Lower lobe of right lung (tissue), 2 donors: ENCODE measurements around the gene NCS1. TPM values are rescaled to one million over a fixed set of nuclear protein-coding genes. Genes with fewer than 3 reads are reported as not detected.

ENCODE experiments used
- ATAC-seq, 2 donors: fragments of 200-7000 bp; cut with Tn5 transposase; one replicate each; pipeline ENCODE4 v1.9.1; 2020 to 2022; ENCODE audit warnings: mild to moderate bottlenecking in 2 of 2, moderate library complexity in 2 of 2
- DNase-seq: peaks from one replicate; pipeline ENCODE4 v3.0.0-alpha.2; 2020
- H3K27ac ChIP-seq: fragments of 200-600 bp; one replicate; pipeline ENCODE4 v1.8.0; 2022
- H3K27me3 ChIP-seq: fragments of 200-600 bp; one replicate; pipeline ENCODE4 v1.8.0; 2022; ENCODE audit warnings: low read depth
- H3K36me3 ChIP-seq: fragments of 200-600 bp; one replicate; pipeline ENCODE4 v1.8.0; 2022; ENCODE audit warnings: mild to moderate bottlenecking
- H3K4me1 ChIP-seq: fragments of 200-600 bp; one replicate; pipeline ENCODE4 v1.8.0; 2022
- H3K4me3 ChIP-seq: fragments of 200-600 bp; one replicate; pipeline ENCODE4 v1.8.0; 2022; ENCODE audit warnings: mild to moderate bottlenecking
- H3K9me3 ChIP-seq: fragments of 200-600 bp; one replicate; pipeline ENCODE4 v1.8.0; 2022
- intact Hi-C: fragments of 100-400 bp; cut with DNase I; formaldehyde crosslinking; loops from one replicate; pipeline ENCODE4 v1.11.0; 2022
- total RNA-seq: library from RNA; stranded (reverse); fragmentation: NEBNext Ultra II Directional; extraction: Animal tissue kit (Norgen Biotek cat#: 25700); gene quantifications from one replicate; pipeline ENCODE4 v1.2.1, GENCODE V29; 2021
- TF ChIP-seq, protein P1 (sequence below): fragments of 200-600 bp; IDR thresholded peaks from one replicate; pipeline ENCODE4 v1.8.0; 2022; ENCODE audit warnings: antibody characterized with exemption, mild to moderate bottlenecking
- donor health status: DM: no; HTN: yes; CAD: no; lungs with severe emphysema.

The NCS1 gene
- total RNA-seq, 1 donor from 2014 or later, result 7.0 TPM

DNA sequence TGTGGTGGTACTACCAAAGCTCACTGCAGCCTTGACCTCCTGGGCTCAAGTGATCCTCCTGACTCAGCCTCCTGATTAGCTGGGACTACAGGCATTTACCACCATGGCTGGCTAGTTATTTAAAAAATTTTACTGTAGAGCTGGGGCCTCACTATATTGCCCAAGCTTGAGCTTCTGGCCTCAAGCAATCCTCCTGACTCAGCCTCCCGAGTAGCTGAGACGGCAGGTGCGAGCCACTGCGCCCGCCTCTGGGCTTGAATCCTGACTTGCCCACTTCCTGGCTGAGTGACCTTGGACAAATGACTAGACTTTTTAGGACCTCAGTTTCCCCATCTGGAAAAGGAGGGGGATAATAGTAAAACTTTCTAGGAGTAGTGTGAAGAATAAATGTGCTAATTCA lies 32.1 kb downstream of the NCS1 start:
- TF ChIP-seq, protein P1, sequence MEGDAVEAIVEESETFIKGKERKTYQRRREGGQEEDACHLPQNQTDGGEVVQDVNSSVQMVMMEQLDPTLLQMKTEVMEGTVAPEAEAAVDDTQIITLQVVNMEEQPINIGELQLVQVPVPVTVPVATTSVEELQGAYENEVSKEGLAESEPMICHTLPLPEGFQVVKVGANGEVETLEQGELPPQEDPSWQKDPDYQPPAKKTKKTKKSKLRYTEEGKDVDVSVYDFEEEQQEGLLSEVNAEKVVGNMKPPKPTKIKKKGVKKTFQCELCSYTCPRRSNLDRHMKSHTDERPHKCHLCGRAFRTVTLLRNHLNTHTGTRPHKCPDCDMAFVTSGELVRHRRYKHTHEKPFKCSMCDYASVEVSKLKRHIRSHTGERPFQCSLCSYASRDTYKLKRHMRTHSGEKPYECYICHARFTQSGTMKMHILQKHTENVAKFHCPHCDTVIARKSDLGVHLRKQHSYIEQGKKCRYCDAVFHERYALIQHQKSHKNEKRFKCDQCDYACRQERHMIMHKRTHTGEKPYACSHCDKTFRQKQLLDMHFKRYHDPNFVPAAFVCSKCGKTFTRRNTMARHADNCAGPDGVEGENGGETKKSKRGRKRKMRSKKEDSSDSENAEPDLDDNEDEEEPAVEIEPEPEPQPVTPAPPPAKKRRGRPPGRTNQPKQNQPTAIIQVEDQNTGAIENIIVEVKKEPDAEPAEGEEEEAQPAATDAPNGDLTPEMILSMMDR, result no peak
- Histone ChIP-seq H3K4me1 (peaks cover 11% of the 10 kb centered on the region), H3K27ac (no peak overlapping the region), H3K27me3 (no peaks in the 10 kb centered on the region), H3K9me3 (no peaks in the 10 kb centered on the region), H3K36me3 (no peaks in the 10 kb centered on the region), H3K4me3 (no peak overlapping the region)
- ATAC-seq (no peak), DNase-seq (no peak)
- intact Hi-C loops, result no loop called here

DNA sequence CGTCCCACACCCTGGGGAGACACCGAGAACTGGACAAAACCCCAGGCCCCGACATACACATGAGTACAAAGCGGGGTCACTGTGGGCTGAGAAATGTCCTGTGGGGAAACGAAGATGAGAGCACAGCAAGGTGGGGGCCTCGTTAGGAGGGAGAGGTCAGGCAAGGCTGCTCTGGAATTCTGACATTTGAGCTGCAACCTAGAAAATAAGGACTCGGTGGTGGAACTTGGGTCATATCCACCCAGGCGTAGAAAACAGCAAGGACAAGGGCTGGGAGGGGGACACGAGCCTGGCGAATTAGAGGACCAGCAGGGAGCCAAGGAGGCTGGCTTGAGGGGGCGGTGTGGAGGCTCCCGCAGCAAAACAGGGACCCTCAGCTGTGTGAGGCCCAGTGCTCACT lies 32.8 kb downstream of the NCS1 start:
- no peaks in the 10 kb centered on the region for H3K27me3 ChIP-seq
- no peak overlapping the region for H3K27ac ChIP-seq
- H3K4me1 ChIP-seq, result peaks cover 5% of the 10 kb centered on the region
- H3K9me3 ChIP-seq, result no peaks in the 10 kb centered on the region
- DNase-seq (no peak), ATAC-seq (no peak)
- TF ChIP-seq, protein P1, result no peak
- no peaks in the 10 kb centered on the region for H3K36me3 ChIP-seq
- no peak overlapping the region for H3K4me3 ChIP-seq
- intact Hi-C loops, result no loop called here

DNA sequence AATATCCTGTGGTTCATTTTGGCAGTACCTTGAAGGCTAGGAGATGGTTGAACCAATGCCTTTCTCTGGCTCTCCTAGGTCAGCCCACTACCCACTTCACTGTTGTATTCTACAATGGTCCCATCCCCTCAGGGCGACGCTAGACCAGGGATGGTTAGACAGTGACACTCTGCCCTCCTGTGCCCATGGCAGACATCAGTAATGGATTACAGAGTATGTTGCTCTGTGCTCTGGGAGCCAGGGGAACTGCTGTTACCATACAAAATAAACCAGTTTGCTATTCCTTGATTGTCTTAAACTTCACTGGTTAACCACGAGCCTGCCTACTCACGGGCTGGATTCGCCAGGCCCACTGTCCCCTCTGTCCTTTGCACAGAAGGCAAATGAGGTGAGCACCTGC lies 33.7 kb downstream of the NCS1 start:
- H3K36me3 ChIP-seq, result no peaks in the 10 kb centered on the region
- H3K4me1 ChIP-seq, result no peaks in the 10 kb centered on the region
- no peak overlapping the region for H3K27ac ChIP-seq
- ATAC-seq (no peak), DNase-seq (no peak)
- no peaks in the 10 kb centered on the region for H3K27me3 ChIP-seq
- H3K4me3 ChIP-seq, result no peak overlapping the region
- no peaks in the 10 kb centered on the region for H3K9me3 ChIP-seq
- intact Hi-C loops, result no loop called here
- TF ChIP-seq, protein P1, result no peak

DNA sequence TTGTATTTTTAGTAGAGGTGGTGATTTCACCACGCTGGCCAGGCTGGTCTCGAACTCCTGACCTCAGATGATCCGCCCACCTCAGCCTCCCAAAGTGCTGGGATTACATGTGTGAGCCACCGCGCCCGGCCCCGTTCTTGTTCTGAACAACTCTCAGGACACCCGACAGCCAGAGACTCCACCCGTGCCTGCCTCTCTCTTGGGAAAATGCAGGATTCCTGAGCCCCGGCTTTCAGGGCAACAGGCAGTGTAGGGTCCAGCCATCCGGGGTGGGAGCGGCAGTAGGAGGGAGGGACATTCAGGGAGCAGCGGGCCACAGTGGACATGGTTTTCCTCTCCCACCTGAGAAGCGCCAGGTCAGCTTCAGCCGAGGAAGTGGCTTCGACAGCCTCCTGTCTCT lies 34.4 kb downstream of the NCS1 start:
- intact Hi-C loops, result no loop called here
- H3K9me3 ChIP-seq, result no peaks in the 10 kb centered on the region
- no peaks in the 10 kb centered on the region for H3K27me3 ChIP-seq
- no peak overlapping the region for H3K4me3 ChIP-seq
- DNase-seq (no peak), ATAC-seq (no peak)
- no peaks in the 10 kb centered on the region for H3K36me3 ChIP-seq
- H3K4me1 ChIP-seq, result no peaks in the 10 kb centered on the region
- TF ChIP-seq, protein P1, result no peak
- H3K27ac ChIP-seq, result no peak overlapping the region

DNA sequence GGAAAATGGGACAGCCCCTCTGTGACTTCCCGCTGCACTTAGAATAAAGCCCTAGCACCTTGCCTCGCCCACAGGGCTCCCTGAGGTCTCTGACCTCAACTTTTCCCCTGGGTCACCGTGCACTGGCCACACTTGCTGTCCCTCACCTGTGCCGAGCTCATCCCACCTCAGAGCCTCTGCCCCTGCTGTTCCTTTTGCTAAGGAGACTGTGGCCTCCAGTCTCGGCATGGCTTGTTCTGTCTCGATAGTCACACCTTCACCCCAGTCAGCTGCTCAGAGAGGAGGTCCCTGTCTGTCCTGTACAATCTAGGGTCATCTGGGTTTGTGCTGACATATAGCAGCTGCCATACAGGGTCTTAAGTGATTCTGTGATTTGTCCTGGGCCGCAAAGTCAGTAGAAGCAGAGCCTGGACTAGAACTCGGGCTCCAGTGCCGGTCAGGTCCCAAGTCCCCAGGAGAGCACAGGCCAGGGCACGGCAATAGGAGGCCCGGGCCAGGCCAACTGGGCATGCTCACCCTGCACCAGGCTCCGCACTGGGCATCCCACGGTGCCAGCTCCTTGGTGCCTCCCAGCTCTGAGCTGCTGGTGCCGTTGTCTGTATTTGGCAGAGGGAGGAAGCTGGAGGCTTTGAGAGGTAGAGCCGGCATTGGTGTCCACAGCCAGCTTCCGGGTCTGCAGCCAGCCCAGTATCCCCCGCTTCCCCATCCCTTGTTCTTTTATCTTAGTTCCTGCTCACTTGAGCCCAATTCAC lies 35.2 kb downstream of the NCS1 start:
- Histone ChIP-seq H3K27me3 (no peaks in the 10 kb centered on the region), H3K36me3 (no peaks in the 10 kb centered on the region), H3K4me1 (no peaks in the 10 kb centered on the region), H3K27ac (no peak overlapping the region), H3K4me3 (no peak overlapping the region), H3K9me3 (no peaks in the 10 kb centered on the region)
- intact Hi-C loops, result no loop called here
- no peak for ATAC-seq
- DNase-seq, result no peak
- TF ChIP-seq, protein P1, result no peak
